GM12891 (cell line): Measurements from ENCODE around the gene SPECC1.

Source experiments
- POLR2A ChIP-seq: IDR thresholded peaks from 2 replicates; pipeline ENCODE4 v1.6.1; 2011; ENCODE audit warnings: low read depth, low read length, control low read depth
- POLR2AphosphoS5 ChIP-seq: IDR thresholded peaks from 2 replicates; pipeline ENCODE4 v1.6.1; 2011; ENCODE audit warnings: low read depth, low read length, control low read depth
- POU2F2 ChIP-seq: IDR thresholded peaks from 2 replicates; pipeline ENCODE4 v1.6.1; 2011; ENCODE audit warnings: low read depth, mild to moderate bottlenecking, control low read depth, low read length, moderate library complexity

GRCh38 chr17:20306924-20307323, 297.8 kb downstream of the SPECC1 start:
- TF ChIP-seq POLR2A = no peak
- TF ChIP-seq POU2F2 = no peak
- no peak for TF ChIP-seq POLR2AphosphoS5
